HL-60 (cell line): ENCODE results near the gene MAGOHB.

Experiments used
- DNase-seq, 2 experiments: peaks; one replicate each; pipeline ENCODE4 v3.0.0-alpha.2; 2010 to 2020; ENCODE audit warnings: low read depth in 1 of 2, low spot score in 1 of 2
- H3K27ac ChIP-seq: fragments of 250-450 bp; sonication (Bioruptor Pico); replicated peaks from 2 replicates; pipeline ENCODE4 v1.5.1; 2020; ENCODE audit warnings: mild to moderate bottlenecking, moderate library complexity
- H3K27me3 ChIP-seq: fragments of 250-450 bp; sonication (Bioruptor Pico); 2 replicates; pipeline ENCODE4 v1.5.1; 2021; ENCODE audit warnings: mild to moderate bottlenecking, moderate library complexity; ENCODE audit not compliant: insufficient read depth, poor library complexity, severe bottlenecking
- H3K4me3 ChIP-seq: replicated peaks from 2 replicates; pipeline ENCODE4 v1.5.1; 2011; ENCODE audit warnings: mild to moderate bottlenecking, control low read depth, low read length; ENCODE audit not compliant: insufficient read depth
- CTCF ChIP-seq: IDR thresholded peaks from one replicate; pipeline ENCODE4 v1.5.1; 2011; ENCODE audit warnings: low read length, control low read depth, inconsistent platforms; ENCODE audit not compliant: insufficient read depth
- GABPA ChIP-seq: IDR thresholded peaks from 2 replicates; pipeline ENCODE4 v1.6.1; 2012; ENCODE audit warnings: low read depth
- POLR2AphosphoS5 ChIP-seq: IDR thresholded peaks from 2 replicates; pipeline ENCODE4 v1.6.1; 2012; ENCODE audit warnings: low read depth
- SPI1 ChIP-seq: IDR thresholded peaks from 2 replicates; pipeline ENCODE4 v1.6.1; 2012; ENCODE audit warnings: low read depth, mild to moderate bottlenecking, borderline replicate concordance
- TF ChIP-seq, protein P1 (sequence below): IDR thresholded peaks from 2 replicates; pipeline ENCODE4 v1.6.1; 2012; ENCODE audit warnings: low read depth; ENCODE audit not compliant: insufficient replicate concordance

MAGOHB gene

GRCh38 chr12:10624605-10625004 lies 11.2 kb upstream of the MAGOHB start:
- Histone ChIP-seq H3K4me3 (no peak overlapping the region), H3K27me3 (no peaks in the 10 kb centered on the region), H3K27ac (no peak overlapping the region)
- TF ChIP-seq POLR2AphosphoS5 (no peak), SPI1 (no peak), CTCF (no peak), GABPA (no peak)
- TF ChIP-seq, protein P1, sequence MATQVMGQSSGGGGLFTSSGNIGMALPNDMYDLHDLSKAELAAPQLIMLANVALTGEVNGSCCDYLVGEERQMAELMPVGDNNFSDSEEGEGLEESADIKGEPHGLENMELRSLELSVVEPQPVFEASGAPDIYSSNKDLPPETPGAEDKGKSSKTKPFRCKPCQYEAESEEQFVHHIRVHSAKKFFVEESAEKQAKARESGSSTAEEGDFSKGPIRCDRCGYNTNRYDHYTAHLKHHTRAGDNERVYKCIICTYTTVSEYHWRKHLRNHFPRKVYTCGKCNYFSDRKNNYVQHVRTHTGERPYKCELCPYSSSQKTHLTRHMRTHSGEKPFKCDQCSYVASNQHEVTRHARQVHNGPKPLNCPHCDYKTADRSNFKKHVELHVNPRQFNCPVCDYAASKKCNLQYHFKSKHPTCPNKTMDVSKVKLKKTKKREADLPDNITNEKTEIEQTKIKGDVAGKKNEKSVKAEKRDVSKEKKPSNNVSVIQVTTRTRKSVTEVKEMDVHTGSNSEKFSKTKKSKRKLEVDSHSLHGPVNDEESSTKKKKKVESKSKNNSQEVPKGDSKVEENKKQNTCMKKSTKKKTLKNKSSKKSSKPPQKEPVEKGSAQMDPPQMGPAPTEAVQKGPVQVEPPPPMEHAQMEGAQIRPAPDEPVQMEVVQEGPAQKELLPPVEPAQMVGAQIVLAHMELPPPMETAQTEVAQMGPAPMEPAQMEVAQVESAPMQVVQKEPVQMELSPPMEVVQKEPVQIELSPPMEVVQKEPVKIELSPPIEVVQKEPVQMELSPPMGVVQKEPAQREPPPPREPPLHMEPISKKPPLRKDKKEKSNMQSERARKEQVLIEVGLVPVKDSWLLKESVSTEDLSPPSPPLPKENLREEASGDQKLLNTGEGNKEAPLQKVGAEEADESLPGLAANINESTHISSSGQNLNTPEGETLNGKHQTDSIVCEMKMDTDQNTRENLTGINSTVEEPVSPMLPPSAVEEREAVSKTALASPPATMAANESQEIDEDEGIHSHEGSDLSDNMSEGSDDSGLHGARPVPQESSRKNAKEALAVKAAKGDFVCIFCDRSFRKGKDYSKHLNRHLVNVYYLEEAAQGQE = no peak
- DNase-seq = no peak

DNA sequence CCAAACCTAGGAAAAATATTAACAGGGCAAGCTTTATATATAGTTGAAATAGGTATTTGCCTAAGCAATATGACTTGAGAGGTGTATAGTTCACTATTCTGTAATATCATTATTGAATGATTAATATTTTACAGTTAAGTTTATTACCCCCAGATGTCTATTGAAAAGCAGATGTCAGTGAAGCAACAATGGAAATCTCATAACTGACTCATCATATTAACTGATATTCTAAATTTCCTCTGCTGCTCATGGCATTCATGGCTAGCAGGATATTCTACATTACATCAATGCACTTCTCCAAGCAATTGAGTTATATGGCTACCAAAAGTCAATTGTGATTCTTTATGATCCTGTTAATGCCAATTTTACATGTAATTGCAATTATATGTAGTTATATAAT lies 9.7 kb upstream of the MAGOHB start:
- DNase-seq = no peak
- TF ChIP-seq, protein P1 = no peak
- H3K4me3 ChIP-seq = no peak overlapping the region
- no peaks in the 10 kb centered on the region for H3K27me3 ChIP-seq
- H3K27ac ChIP-seq = no peak overlapping the region

DNA sequence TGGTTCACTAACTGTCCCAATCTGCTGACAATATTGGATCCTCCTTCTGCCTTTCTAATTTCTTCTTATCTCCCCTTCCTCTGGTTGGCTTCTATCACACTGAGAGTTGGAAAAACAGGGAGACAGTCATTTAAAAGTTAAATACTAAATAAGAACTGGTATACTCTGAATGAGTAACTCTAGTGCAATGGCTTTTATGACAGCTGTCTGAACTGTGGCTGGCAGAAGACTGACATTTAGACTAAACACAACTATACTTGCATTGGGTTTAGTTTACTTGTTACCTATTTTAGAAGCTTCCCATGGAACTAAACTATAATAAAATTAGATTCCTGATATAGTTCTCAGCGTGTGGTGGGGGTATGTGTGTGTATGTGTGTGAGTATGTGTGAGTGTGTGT lies 7.9 kb upstream of the MAGOHB start:
- H3K27me3 ChIP-seq = no peaks in the 10 kb centered on the region
- H3K4me3 ChIP-seq = no peak overlapping the region
- no peak for DNase-seq
- H3K27ac ChIP-seq = no peak overlapping the region
- no peak for TF ChIP-seq GABPA
- no peak for TF ChIP-seq SPI1
- no peak for TF ChIP-seq CTCF
- TF ChIP-seq, protein P1 = no peak
- TF ChIP-seq POLR2AphosphoS5 = no peak
